WTC11 (cell line): ENCODE data around the gene TSPAN9.

Experiments used
- OVOL2 ChIP-seq: fragments of 250-450 bp; sonication (Bioruptor Pico); IDR thresholded peaks from 2 replicates; pipeline ENCODE4 v1.9.0; 2021; ENCODE audit warnings: mild to moderate bottlenecking, borderline replicate concordance
- SMAD4 ChIP-seq: sonication (generic); formaldehyde crosslinking; IDR thresholded peaks from 2 replicates; pipeline ENCODE4 v1.8.0; 2022; ENCODE audit warnings: mild to moderate bottlenecking, missing genetic modification reagents
- SOX15 ChIP-seq: fragments of 250-450 bp; sonication (Bioruptor Pico); IDR thresholded peaks from 2 replicates; pipeline ENCODE4 v1.9.0; 2021; ENCODE audit warnings: mild to moderate bottlenecking
- TCF7 ChIP-seq: sonication (generic); formaldehyde crosslinking; IDR thresholded peaks from 2 replicates; pipeline ENCODE4 v1.8.0; 2022; ENCODE audit warnings: mild to moderate bottlenecking, low read depth, missing genetic modification reagents, moderate library complexity
- TEAD4 ChIP-seq: sonication (generic); formaldehyde crosslinking; IDR thresholded peaks from 2 replicates; pipeline ENCODE4 v1.8.0; 2022; ENCODE audit warnings: mild to moderate bottlenecking, missing genetic modification reagents
- TP53 ChIP-seq: sonication (generic); formaldehyde crosslinking; IDR thresholded peaks from 2 replicates; pipeline ENCODE4 v1.8.1; 2023; ENCODE audit warnings: mild to moderate bottlenecking, missing genetic modification reagents
- TF ChIP-seq, protein P1 (sequence below): fragments of 200-600 bp; IDR thresholded peaks from 2 replicates; pipeline ENCODE4 v1.8.0; 2022; ENCODE audit warnings: antibody characterized with exemption
- TF ChIP-seq, protein P2 (sequence below): sonication (generic); formaldehyde crosslinking; IDR thresholded peaks from 2 replicates; pipeline ENCODE4 v1.8.1; 2023; ENCODE audit warnings: mild to moderate bottlenecking, moderate library complexity, missing genetic modification reagents

DNA sequence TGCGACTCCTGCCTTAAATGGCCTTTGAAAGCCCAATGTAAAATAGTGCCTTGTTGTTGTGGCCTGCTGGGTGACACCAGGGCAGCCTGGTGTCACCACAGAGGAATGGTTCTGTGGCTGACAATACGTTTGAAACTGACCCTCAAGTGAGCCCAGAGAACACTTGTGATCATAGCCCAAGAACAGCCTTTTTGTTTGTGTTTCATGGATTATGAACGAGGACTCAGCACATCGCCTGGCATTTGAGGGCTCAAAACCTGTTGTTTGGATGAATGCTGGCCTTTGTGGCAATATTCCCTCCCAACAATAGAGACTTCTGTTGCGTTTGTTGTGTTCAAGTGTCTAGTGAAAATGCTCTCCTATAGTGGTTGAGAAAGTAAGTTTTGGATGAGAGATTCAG, 48.5 kb downstream of the TSPAN9 start:
- TF ChIP-seq, protein P1, sequence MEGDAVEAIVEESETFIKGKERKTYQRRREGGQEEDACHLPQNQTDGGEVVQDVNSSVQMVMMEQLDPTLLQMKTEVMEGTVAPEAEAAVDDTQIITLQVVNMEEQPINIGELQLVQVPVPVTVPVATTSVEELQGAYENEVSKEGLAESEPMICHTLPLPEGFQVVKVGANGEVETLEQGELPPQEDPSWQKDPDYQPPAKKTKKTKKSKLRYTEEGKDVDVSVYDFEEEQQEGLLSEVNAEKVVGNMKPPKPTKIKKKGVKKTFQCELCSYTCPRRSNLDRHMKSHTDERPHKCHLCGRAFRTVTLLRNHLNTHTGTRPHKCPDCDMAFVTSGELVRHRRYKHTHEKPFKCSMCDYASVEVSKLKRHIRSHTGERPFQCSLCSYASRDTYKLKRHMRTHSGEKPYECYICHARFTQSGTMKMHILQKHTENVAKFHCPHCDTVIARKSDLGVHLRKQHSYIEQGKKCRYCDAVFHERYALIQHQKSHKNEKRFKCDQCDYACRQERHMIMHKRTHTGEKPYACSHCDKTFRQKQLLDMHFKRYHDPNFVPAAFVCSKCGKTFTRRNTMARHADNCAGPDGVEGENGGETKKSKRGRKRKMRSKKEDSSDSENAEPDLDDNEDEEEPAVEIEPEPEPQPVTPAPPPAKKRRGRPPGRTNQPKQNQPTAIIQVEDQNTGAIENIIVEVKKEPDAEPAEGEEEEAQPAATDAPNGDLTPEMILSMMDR, result no peak
- TF ChIP-seq OVOL2 (CRISPR knock-in tag) (no peak), TEAD4 (CRISPR knock-in tag) (no peak), TP53 (CRISPR knock-in tag) (no peak), SOX15 (CRISPR knock-in tag) (no peak), SMAD4 (no peak), TCF7 (no peak)
- TF ChIP-seq, protein P2, sequence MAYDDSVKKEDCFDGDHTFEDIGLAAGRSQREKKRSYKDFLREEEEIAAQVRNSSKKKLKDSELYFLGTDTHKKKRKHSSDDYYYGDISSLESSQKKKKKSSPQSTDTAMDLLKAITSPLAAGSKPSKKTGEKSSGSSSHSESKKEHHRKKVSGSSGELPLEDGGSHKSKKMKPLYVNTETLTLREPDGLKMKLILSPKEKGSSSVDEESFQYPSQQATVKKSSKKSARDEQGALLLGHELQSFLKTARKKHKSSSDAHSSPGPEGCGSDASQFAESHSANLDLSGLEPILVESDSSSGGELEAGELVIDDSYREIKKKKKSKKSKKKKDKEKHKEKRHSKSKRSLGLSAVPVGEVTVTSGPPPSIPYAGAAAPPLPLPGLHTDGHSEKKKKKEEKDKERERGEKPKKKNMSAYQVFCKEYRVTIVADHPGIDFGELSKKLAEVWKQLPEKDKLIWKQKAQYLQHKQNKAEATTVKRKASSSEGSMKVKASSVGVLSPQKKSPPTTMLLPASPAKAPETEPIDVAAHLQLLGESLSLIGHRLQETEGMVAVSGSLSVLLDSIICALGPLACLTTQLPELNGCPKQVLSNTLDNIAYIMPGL (CRISPR knock-in tag), result no peak
